ENCODE measurements around the gene NPDC1.
"Not testable (repeated sequence)": the region's sequence is repeated elsewhere in the genome, so short reads cannot be mapped to it uniquely, and the experiment has no call there.

NPDC1 gene

GRCh38 chr9:137011907-137012675 is 33.9 kb downstream of the NPDC1 start:
- DNase-seq (ENCODE audit: low read depth, low spot score): no peak

DNA sequence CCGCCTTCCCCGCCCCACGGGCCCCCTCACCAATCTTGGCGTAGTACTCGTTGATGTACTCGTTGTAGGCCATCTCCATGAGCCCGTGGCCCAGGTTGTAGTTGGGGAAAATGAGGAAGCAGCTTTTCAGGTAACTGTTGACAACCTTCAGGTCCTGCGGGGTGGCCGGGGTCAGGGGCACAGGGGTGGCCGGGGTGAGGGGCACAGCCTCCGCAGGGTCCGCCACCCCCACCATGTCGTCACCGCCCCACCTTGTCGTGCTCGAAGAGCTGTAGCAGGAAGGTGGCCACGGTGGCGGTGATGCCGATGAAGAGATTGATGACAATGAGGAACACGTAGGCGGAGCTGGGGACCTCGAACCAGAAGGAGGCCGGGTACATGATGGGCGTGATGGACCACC is 34.8 kb downstream of the NPDC1 start:
- no peak for DNase-seq (ENCODE audit: low read depth, low spot score)

DNA sequence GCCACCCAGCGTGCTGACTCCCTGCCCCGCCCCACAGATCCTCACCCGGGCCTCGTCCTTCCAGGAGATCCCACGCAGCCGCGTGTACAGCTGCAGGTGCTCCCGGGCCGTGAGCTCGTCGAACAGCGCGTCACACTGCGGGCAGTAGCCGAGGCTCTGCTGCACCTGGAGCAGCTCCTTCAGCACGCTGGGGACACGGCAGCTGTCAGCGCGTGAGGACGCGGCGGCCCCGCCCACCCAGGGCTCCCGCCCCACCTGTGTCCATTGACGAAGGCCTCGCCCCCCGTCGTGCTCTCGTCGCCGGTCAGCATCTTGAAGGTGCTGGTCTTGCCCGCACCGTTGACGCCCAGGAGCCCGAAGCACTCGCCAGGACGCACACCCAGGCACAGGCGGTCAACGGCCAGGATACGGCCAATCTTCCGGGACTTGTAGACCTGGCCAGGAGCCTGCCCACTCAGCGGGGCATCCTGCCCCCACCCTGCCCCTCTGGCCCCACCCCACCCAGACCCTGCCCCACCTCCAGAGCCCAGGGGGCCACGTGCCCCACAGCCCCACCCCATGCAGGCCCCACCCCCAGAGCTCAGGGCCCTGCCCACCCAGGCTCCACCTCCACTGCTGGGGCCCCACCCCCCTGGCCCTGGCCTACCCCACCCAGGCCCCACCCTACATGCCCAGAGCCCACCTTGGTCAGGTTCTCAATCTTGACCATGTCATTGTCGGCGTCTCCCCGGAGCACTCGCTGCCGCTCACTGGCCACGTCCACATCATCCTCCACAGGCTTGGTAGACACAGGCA is 35.8 kb downstream of the NPDC1 start:
- DNase-seq (ENCODE audit: low read depth, low spot score): no peak

DNA sequence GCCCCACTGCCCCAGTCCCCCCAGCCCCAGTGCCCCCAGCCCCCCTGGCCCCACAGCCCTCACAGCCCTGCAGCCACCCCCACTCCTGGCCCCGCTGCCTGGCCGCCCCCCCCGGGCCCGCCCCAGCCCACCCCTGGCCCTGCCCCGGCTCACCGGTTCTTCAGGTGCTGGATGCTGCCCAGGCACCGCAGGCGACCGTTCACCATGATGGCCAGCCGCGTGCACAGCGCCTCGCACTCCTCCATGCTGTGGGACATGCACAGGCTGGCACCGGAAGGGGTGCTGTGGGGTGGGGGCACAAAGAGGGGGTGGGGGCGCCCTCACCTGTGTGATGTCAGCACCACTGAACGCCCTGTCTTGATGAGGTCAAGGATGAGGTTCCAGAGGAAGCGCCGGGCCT is 36.8 kb downstream of the NPDC1 start:
- DNase-seq (ENCODE audit: low read depth, low spot score): no peak

DNA sequence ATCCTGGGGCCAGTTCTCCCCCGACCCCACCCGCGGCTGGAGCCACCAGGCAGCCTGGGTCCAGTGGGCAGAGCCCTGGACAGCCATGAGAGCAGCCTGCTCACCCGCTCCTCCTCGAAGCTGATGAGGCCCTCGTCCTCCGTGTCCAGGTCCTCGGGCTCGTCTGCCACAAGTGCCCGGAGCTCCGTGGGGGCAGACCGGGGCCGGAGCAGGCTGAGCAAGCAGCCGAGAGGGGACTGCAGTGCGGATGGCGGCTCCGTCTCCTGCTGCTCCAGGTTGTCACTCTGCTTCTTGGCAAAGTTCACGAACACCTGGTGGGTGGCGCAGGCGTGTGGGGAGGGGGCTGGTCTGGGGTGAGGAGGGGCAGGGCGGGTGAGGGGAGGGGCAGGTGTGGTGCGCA is 37.7 kb downstream of the NPDC1 start:
- no peak for DNase-seq (ENCODE audit: low read depth, low spot score)

DNA sequence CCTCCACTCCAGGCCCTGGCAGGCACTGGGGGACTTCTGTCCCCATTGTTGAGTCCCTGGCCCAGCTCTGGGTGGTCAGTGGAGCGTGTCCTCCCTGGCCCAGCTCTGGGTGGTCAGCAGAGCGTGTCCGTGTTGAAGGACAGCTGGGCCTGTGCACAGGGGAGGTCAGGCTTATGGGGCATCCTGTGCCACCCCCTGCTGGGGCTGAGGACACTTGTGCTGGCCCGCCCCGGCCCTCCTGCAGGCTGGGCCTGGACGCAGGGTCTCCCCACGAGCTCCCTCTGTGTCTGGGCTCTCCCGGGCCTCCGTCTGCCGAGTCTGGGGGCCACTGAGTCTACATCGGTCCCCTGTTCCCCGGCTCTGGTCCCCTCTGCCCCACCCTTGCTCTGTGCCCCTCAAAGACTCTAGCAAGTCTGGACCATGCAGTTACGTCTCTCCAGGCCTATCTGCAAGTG is 38.1 kb downstream of the NPDC1 start:
- DNase-seq (ENCODE audit: low read depth, low spot score): no peak

GRCh38 chr9:137007108-137007815 is 38.7 kb downstream of the NPDC1 start:
- no peak for DNase-seq (ENCODE audit: low read depth, low spot score)

DNA sequence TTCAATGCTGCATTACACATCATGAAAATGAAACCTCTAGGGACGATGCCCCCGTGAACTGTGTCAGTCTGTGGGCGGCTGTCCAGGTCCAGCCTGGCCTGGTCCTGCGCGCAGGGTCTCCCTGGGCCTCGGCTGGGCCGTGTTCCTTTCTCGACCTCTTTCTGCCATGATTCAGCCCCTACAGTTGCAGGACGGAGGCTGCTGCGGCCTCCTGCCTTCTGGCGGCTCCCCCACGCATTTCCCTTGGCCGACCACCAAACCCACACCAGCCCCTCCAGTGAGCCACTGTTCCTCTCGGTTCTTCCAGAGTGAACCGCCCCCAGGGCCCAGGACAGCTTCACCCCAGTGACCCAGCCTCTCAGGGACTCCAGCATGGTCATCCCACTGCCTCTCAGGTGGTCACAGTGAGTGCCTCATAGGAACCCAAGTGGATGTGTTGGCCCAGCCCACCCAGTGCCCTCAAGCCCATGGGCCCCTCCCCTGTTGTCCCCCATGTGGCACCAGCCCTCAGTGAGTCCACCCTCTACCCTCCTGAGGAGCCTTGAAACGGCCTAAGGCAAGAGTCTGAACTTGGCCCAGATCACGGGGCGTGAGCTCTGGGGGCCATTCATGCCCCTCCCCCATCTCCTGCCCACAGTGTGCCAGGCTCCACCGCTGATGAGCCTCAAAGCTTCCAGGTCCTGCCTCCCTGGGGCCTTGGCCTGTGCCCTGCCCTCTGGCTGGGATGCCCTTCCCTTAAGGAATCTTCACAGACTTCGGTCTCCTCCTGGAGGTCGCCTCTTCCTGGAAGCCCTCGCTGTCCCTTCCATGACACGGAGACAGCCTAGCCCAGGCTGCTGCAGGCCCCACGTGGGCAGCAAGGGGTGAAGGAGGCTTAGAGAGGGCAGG is 39.6 kb downstream of the NPDC1 start:
- DNase-seq (ENCODE audit: low read depth, low spot score): no peak

- DNase-seq (ENCODE audit: low read depth, low spot score): not testable (repeated sequence)
Measured at GRCh38 chr9:137004285-137004684, 41.7 kb downstream of the NPDC1 start.

GRCh38 chr9:137002646-137003041 is 43.3 kb downstream of the NPDC1 start:
- DNase-seq (ENCODE audit: low read depth, low spot score): no peak

GRCh38 chr9:137001857-137002645 is 43.9 kb downstream of the NPDC1 start:
- no peak for DNase-seq (ENCODE audit: low read depth, low spot score)

DNA sequence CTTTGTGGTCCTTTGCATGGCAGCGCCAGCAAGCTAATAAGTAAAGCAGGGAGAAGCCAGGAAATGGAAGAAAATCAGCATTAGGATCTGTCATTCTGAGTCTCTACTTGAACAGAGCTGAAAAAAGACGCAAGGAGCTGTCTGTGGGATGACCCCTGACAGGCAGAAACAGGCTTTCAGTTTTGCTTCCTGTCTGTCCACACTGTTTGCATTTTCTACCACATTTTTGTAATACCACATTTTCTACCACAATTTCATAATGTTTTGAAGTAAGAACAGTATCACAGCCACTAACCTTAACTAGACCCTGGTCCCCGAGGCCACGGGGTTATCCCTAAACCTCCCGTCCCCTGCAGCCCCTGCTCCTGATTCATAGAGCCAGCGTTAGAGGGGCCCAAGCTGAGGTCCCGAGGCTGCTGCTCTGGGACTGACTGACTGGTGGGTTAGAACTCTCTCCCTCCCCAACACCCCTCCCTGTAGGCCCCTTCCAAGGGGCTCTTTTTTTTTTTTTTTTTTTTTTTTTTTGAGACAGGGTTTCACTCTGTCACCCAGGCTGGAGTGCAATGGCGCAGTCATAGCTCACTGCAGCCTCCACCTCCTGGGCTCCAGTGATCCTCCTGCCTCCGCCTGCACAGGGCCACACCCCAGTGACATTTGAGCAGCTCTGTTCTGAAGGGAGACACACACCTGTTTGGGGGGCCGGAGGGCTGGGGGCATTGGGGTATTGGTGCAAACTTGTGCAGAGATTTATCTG is 45.6 kb downstream of the NPDC1 start:
- DNase-seq (ENCODE audit: low read depth, low spot score): no peak

- no peak for DNase-seq (ENCODE audit: low read depth, low spot score)
Measured at GRCh38 chr9:136997830-136998234, 48.1 kb downstream of the NPDC1 start.

DNA sequence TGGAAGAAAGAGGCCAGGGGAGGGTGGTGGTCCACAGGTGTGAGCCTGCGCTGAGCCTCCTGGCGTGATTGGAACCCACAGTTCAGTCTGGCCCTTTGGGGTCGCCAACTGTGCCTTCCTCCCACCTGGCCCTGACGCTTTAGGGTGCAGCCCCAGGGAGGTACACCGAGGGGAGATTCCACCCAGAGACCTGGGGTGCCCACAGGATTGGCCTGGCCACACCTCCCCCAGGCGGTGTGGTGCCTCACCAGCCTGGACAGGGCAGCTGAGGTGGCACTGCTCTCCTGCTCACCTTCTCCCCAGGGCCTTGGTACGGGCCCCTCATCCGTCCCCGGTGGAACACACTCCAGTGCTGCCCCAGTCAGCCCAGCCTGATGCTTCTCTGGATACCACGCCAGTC is 48.6 kb downstream of the NPDC1 start:
- DNase-seq (ENCODE audit: low read depth, low spot score): no peak

- no peak for DNase-seq (ENCODE audit: low read depth, low spot score)
Measured at GRCh38 chr9:136996361-136997292, 49.4 kb downstream of the NPDC1 start, which contains the start of gene CLIC3. TSS of gene CLIC3 (minus strand) at chr9:136996568. CDS start at chr9:136996543, 25 bp downstream.

GRCh38 chr9:136995772-136996311 is 50.1 kb downstream of the NPDC1 start:
- DNase-seq (ENCODE audit: low read depth, low spot score): no peak

- no peak for DNase-seq (ENCODE audit: low read depth, low spot score)
Measured at GRCh38 chr9:136995362-136995761, 50.6 kb downstream of the NPDC1 start.

DNA sequence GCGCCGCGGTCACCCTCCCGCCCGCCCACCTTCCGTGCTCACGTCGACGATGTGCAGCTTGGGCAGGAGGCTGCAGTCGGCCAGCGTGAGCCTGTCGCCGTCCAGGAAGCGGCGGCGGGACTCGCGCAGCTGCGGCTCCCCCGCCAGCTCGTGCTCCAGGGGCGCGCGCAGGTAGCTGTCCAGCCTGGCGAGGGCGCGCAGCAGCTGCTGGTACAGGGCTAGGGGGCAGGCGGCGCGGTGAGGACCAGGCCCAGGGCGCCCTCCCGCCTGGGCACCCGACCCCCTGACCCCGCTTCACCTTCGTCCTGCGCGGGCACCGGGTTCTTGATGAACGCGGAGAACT is 51.1 kb downstream of the NPDC1 start:
- DNase-seq (ENCODE audit: low read depth, low spot score): no peak

All from brain pericyte (primary cell).